Transverse colon (tissue), 4 donors: ENCODE data around the gene NCOA3. TPM values are rescaled to one million over a fixed set of nuclear protein-coding genes. Genes with fewer than 3 reads are reported as not detected.

Source experiments
- DNase-seq: peaks from one replicate; pipeline ENCODE4 v3.0.0-alpha.2; 2019
- H3K27ac ChIP-seq, 4 donors: fragments of 200-600 bp; sonication (generic); 2 replicates each; pipeline ENCODE4 v1.5.1; 2016 to 2018; ENCODE audit warnings: inconsistent platforms in 4 of 4
- H3K27me3 ChIP-seq: fragments of 200-600 bp; sonication (generic); 2 replicates; pipeline ENCODE4 v1.5.1; 2017; ENCODE audit warnings: inconsistent platforms
- H3K36me3 ChIP-seq, 4 donors: fragments of 200-600 bp; sonication (generic); 2 replicates each; pipeline ENCODE4 v1.5.1; 2017 to 2019; ENCODE audit warnings: inconsistent platforms in 4 of 4
- H3K4me1 ChIP-seq, 4 donors: fragments of 200-600 bp; sonication (generic); 2 replicates each; pipeline ENCODE4 v1.5.1; 2017 to 2020; ENCODE audit warnings: inconsistent platforms in 4 of 4
- H3K4me3 ChIP-seq, 4 donors: fragments of 200-600 bp; sonication (generic); 1 replicate in 1 of 4; 2 replicates in 3 of 4; pipeline versions ENCODE4 v1.5.1 to v1.6.1; 2017 to 2019; ENCODE audit warnings: inconsistent platforms in 4 of 4
- H3K9me3 ChIP-seq, 2 donors: fragments of 200-600 bp; sonication (generic); 2 replicates each; pipeline ENCODE4 v1.5.1; 2017 to 2019; ENCODE audit warnings: inconsistent platforms in 2 of 2
- EP300 ChIP-seq: sonication (generic); formaldehyde crosslinking; IDR thresholded peaks from one replicate; pipeline ENCODE4 v1.6.1; 2017; ENCODE audit warnings: antibody characterized with exemption, low read depth
- POLR2A ChIP-seq: fragments of 450-650 bp; IDR thresholded peaks from one replicate; pipeline ENCODE4 v1.6.1; 2016; ENCODE audit warnings: antibody characterized with exemption, mild to moderate bottlenecking, moderate library complexity
- POLR2AphosphoS5 ChIP-seq, 3 donors: sonication (generic); formaldehyde crosslinking; IDR thresholded peaks; one replicate each; pipeline ENCODE4 v1.6.1; 2016; ENCODE audit warnings: antibody characterized with exemption in 3 of 3
- WGBS, 2 donors: methylation state at CpG; one replicate each; pipeline ENCODE4 v1.1.5; 2018; ENCODE audit warnings: low coverage in 1 of 2; 5-methylcytosine and 5-hydroxymethylcytosine counted together
- in situ Hi-C, 4 donors: fragments of 200-750 bp; cut with MboI; loops; one replicate each; pipeline versions ENCODE4 v1.15.0 to v1.15.1; 2017; ENCODE audit warnings: low sequenced_read_pairs in 3 of 4, low pct_ligation_motif_present in 1 of 4, low pct_unique_long_range_greater_than_20kb in 1 of 4
- intact Hi-C: fragments of 100-400 bp; cut with DNase I; formaldehyde crosslinking; loops from one replicate; pipeline ENCODE4 v1.15.1; 2023; ENCODE audit warnings: low total_unique reads
- total RNA-seq, 4 donors: library from RNA; depleted of rRNA; stranded (reverse); fragments of >200 nt; gene quantifications; one replicate each; pipeline ENCODE4 v1.1.0, GENCODE V29; 2016
- TF ChIP-seq, protein P1 (sequence below), 5 experiments: fragments of 200-600 bp in 3 of 5; fragments of 450-650 bp in 2 of 5; sonication (generic) in 3 of 5; IDR thresholded peaks; 1 replicate in 2 of 5; 2 replicates in 3 of 5; pipeline ENCODE4 v1.5.1; 2016 to 2017; ENCODE audit warnings: antibody characterized with exemption in 5 of 5, inconsistent platforms in 3 of 5, mild to moderate bottlenecking in 2 of 5, moderate library complexity in 1 of 5

NCOA3 gene
- total RNA-seq, 4 donors from 2014 or later = 9.2 to 39.1 (median 22.3) TPM

DNA sequence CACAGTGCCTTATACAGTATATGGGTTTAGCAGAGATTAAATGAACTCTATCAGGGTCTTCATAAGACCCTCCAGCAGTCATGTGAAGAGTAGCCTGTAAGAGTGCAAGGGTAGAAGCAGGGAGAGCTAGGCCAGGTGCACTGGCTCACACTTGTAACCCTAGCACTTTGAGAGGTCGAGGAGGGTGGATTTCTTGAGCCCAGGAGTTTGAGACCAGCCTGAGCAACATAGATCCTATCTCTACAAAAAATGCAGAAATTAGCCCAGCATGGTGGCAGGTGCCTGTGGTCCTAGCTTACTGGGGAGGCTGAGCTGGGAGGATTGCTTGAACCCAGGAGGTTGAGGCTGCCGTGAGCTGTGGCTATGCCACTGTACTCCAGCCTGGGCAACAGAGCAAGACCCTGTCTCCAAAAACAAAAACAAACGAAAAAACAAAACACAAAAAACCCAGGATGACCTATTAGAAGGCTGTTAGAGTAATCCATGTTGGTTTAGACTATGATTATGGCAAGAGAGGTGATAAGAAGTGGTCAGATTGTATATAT is 31.9 kb downstream of the NCOA3 start:
- Histone ChIP-seq H3K27me3 (no peaks in the 10 kb centered on the region), H3K4me3 (no peak overlapping the region), H3K9me3 (no peaks in the 10 kb centered on the region), H3K27ac (no peak overlapping the region), H3K36me3 (no peaks in the 10 kb centered on the region), H3K4me1 (peaks cover 0 to 20% (median 7%) of the 10 kb centered on the region in 4 donors)
- DNase-seq = no peak
- in situ Hi-C loops = no loop called here
- 40 to 84% methylated on average over 1 to 3 of the region's 3 CpGs for WGBS, 2 donors
- intact Hi-C loops = no loop called here
- TF ChIP-seq POLR2A (no peak), EP300 (no peak), POLR2AphosphoS5 (IDR thresholded peaks at IDR 0.05) (no peak)
- TF ChIP-seq, protein P1, sequence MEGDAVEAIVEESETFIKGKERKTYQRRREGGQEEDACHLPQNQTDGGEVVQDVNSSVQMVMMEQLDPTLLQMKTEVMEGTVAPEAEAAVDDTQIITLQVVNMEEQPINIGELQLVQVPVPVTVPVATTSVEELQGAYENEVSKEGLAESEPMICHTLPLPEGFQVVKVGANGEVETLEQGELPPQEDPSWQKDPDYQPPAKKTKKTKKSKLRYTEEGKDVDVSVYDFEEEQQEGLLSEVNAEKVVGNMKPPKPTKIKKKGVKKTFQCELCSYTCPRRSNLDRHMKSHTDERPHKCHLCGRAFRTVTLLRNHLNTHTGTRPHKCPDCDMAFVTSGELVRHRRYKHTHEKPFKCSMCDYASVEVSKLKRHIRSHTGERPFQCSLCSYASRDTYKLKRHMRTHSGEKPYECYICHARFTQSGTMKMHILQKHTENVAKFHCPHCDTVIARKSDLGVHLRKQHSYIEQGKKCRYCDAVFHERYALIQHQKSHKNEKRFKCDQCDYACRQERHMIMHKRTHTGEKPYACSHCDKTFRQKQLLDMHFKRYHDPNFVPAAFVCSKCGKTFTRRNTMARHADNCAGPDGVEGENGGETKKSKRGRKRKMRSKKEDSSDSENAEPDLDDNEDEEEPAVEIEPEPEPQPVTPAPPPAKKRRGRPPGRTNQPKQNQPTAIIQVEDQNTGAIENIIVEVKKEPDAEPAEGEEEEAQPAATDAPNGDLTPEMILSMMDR (IDR thresholded peaks at IDR 0.05) = no peak

GRCh38 chr20:47534405-47534804 is 32.7 kb downstream of the NCOA3 start:
- no peak overlapping the region for H3K4me3 ChIP-seq
- no peak overlapping the region for H3K27ac ChIP-seq
- no peak for TF ChIP-seq EP300
- TF ChIP-seq POLR2AphosphoS5 (IDR thresholded peaks at IDR 0.05) = no peak
- no peak for TF ChIP-seq POLR2A
- H3K36me3 ChIP-seq = no peaks in the 10 kb centered on the region
- H3K9me3 ChIP-seq = no peaks in the 10 kb centered on the region
- H3K27me3 ChIP-seq = no peaks in the 10 kb centered on the region
- intact Hi-C loops (no loop called here), in situ Hi-C loops (no loop called here)
- peaks cover 0 to 17% (median 5%) of the 10 kb centered on the region in 4 donors for H3K4me1 ChIP-seq
- no peak for DNase-seq
- 75% methylated on average over 5 of the region's 5 CpGs; no CpG with 5 or more reads in 1 of the 2 donors for WGBS, 2 donors

DNA sequence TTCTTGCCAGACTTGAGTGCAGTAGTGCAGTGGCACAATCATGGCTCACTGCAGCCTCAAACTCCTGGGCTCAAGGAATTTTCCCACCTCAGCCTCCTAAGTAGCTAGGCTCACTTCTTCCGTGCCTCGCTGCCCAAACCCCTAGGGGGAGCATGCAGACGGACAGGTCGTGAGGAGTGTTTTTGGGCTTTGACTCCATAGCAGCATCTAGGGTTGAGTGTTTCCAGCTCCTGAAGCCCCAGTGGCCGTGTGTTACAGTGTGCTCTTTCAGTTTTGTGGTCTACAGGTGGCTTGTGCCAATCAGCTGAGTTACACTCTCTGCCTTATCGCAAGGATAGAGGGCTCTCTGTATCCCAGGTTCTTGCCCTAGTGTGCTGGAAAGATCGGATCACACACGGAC is 33.4 kb downstream of the NCOA3 start:
- Histone ChIP-seq H3K36me3 (no peaks in the 10 kb centered on the region), H3K27me3 (no peaks in the 10 kb centered on the region), H3K9me3 (no peaks in the 10 kb centered on the region), H3K27ac (no peak overlapping the region), H3K4me1 (peaks cover 0 to 11% (median 0%) of the 10 kb centered on the region in 4 donors), H3K4me3 (no peak overlapping the region)
- 84% methylated on average over 8 of the region's 8 CpGs; no CpG with 5 or more reads in 1 of the 2 donors for WGBS, 2 donors
- intact Hi-C loops = no loop called here
- DNase-seq = no peak
- TF ChIP-seq EP300 = no peak
- TF ChIP-seq POLR2A = no peak
- TF ChIP-seq POLR2AphosphoS5 (IDR thresholded peaks at IDR 0.05) = no peak
- TF ChIP-seq, protein P1 (IDR thresholded peaks at IDR 0.05) = no peak
- in situ Hi-C loops = no loop called here

DNA sequence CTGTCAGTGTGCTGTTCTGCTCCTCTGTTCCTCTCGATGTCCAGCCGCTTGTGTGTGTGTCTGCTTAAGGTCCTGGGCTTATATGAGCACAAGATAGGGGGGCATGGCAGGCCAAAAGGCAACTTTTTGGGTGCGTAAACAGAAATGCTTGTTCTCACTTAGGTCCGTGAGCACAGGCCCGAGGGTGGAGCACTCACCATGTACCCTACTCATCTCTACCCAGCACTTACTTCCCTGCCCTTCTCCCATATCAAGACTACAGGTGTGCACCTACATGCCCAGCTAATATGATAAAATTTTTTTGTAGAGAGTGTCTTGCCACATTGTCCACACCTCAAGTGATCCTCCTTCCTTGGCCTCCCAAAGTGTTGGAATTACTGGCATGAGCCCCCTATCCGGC is 34.3 kb downstream of the NCOA3 start:
- Histone ChIP-seq H3K9me3 (no peaks in the 10 kb centered on the region), H3K4me3 (no peak overlapping the region), H3K27ac (no peak overlapping the region), H3K27me3 (no peaks in the 10 kb centered on the region), H3K36me3 (no peaks in the 10 kb centered on the region), H3K4me1 (peaks cover 0 to 19% (median 3%) of the 10 kb centered on the region in 4 donors)
- TF ChIP-seq EP300 (no peak), POLR2AphosphoS5 (IDR thresholded peaks at IDR 0.05) (no peak), POLR2A (no peak)
- TF ChIP-seq, protein P1 (IDR thresholded peaks at IDR 0.05) = no peak
- in situ Hi-C loops = no loop called here
- intact Hi-C loops = no loop called here
- 97 to 100% methylated on average over 1 to 6 of the region's 6 CpGs for WGBS, 2 donors
- DNase-seq = no peak
